OCI-LY3 (cell line): ENCODE data around the gene RAB23.

Experiments
- CTCF ChIP-seq: fragments of 200-600, 300-600 bp; sonication (generic); IDR thresholded peaks from 2 replicates; pipeline ENCODE4 v1.5.1; 2014; ENCODE audit warnings: antibody characterized with exemption, low read length, low read depth
- EZH2phosphoT487 ChIP-seq: fragments of 200-600 bp; shearing (Covaris generic); IDR thresholded peaks from 2 replicates; pipeline ENCODE4 v1.6.1; 2018; ENCODE audit warnings: antibody characterized with exemption, mixed run types, low read depth

- TF ChIP-seq CTCF (no peak), EZH2phosphoT487 (no peak)
Observed at GRCh38 chr6:57158658-57159057, 63.4 kb downstream of the RAB23 start.
